Panc1 (cell line): ENCODE data around the gene TRAFD1. TPM values are rescaled to one million over a fixed set of nuclear protein-coding genes. Genes with fewer than 3 reads are reported as not detected.

Experiments used
- ATAC-seq: fragments of 200-7000 bp; cut with Tn5 transposase; 2 replicates; pipeline ENCODE4 v1.9.1; 2020; ENCODE audit warnings: mild to moderate bottlenecking, moderate library complexity
- BruUV-seq: library from RNA; stranded (reverse); fragments of 400-500 nt; replicated peaks from 2 replicates; lab custom pipeline; 2021; lab: Mats Ljungman, UMichigan
- CTCF ChIA-PET: fragments of 300-600 bp; sonication (Branson Sonifier 250); formaldehyde crosslinking; loops from one replicate; lab custom pipeline; 2022; ENCODE audit warnings: antibody characterized with exemption; lab: Charles Lee
- POLR2A ChIA-PET: fragments of 300-600 bp; sonication (Branson Sonifier 250); formaldehyde crosslinking; loops from one replicate; lab custom pipeline; 2022; ENCODE audit warnings: antibody characterized with exemption; lab: Charles Lee
- DNase-seq: peaks from one replicate; pipeline ENCODE4 v3.0.0-alpha.2; 2010; ENCODE audit warnings: low read depth, low spot score
- H3K27ac ChIP-seq: 2 replicates; pipeline ENCODE4 v1.5.1; 2011; ENCODE audit warnings: mild to moderate bottlenecking, low read length, inconsistent platforms
- H3K27me3 ChIP-seq: fragments of 200-500 bp; sonication (Bioruptor generic); 2 replicates; pipeline ENCODE4 v1.6.0; 2014; ENCODE audit warnings: low read length, inconsistent platforms; ENCODE audit not compliant: control insufficient read depth, insufficient read depth
- H3K36me3 ChIP-seq: fragments of 200-500 bp; sonication (Bioruptor generic); 2 replicates; pipeline ENCODE4 v1.5.1; 2014; ENCODE audit warnings: inconsistent platforms, mild to moderate bottlenecking, low read length, moderate library complexity; ENCODE audit not compliant: control insufficient read depth, insufficient read depth
- H3K4me1 ChIP-seq: 2 replicates; pipeline ENCODE4 v1.5.1; 2011; ENCODE audit warnings: inconsistent platforms, mild to moderate bottlenecking, low read length, moderate library complexity; ENCODE audit not compliant: control insufficient read depth, insufficient read depth
- H3K4me3 ChIP-seq, 2 experiments: 2 replicates each; pipeline ENCODE4 v1.5.1; 2011 to 2012; ENCODE audit warnings: low read depth in 2 of 2, low read length in 2 of 2, mild to moderate bottlenecking in 2 of 2, inconsistent platforms in 1 of 2, moderate library complexity in 1 of 2
- H3K9me3 ChIP-seq: fragments of 200-500 bp; sonication (Bioruptor generic); 2 replicates; pipeline ENCODE4 v1.5.1; 2014; ENCODE audit warnings: low read depth, mild to moderate bottlenecking, inconsistent platforms, low read length, moderate library complexity; ENCODE audit not compliant: control insufficient read depth, insufficient read depth
- POLR2AphosphoS5 ChIP-seq: IDR thresholded peaks from 2 replicates; pipeline ENCODE4 v1.6.1; 2012; ENCODE audit warnings: mild to moderate bottlenecking, low read depth, low read length, moderate library complexity
- REST ChIP-seq, 2 experiments: IDR thresholded peaks; 2 replicates each; pipeline ENCODE4 v1.6.1; 2011 to 2012; ENCODE audit warnings: low read depth in 2 of 2, control low read depth in 1 of 2, low read length in 1 of 2, mild to moderate bottlenecking in 1 of 2, moderate library complexity in 1 of 2; ENCODE audit not compliant: insufficient read depth in 1 of 2
- SIN3A ChIP-seq: IDR thresholded peaks from 2 replicates; pipeline ENCODE4 v1.6.1; 2012; ENCODE audit warnings: low read depth, mild to moderate bottlenecking, low read length, moderate library complexity, borderline replicate concordance; ENCODE audit not compliant: insufficient read depth
- TCF7L2 ChIP-seq: IDR thresholded peaks from 2 replicates; pipeline ENCODE4 v1.6.1; 2011; ENCODE audit warnings: mild to moderate bottlenecking, low read depth, low read length, inconsistent platforms
- in situ Hi-C: cut with HindIII; loops from 2 replicates; pipeline ENCODE4 v1.10.0; 2016; ENCODE audit warnings: low sequenced_read_pairs, low pct_unique_long_range_greater_than_20kb
- intact Hi-C: fragments of 100-400 bp; cut with micrococcal nuclease; formaldehyde crosslinking; loops from one replicate; pipeline ENCODE4 v1.10.0; 2022; ENCODE audit not compliant: unreplicated experiment
- total RNA-seq: library from RNA; stranded (reverse); gene quantifications from one replicate; pipeline ENCODE4 v1.2.1, GENCODE V29; 2021; ENCODE audit not compliant: unreplicated experiment
- TF ChIP-seq, protein P1 (sequence below): fragments of 450-650 bp; IDR thresholded peaks from 2 replicates; pipeline ENCODE4 v1.5.1; 2017; ENCODE audit warnings: mild to moderate bottlenecking

The TRAFD1 gene
- total RNA-seq, 1 experiment from 2014 or later: 32.9 TPM

DNA sequence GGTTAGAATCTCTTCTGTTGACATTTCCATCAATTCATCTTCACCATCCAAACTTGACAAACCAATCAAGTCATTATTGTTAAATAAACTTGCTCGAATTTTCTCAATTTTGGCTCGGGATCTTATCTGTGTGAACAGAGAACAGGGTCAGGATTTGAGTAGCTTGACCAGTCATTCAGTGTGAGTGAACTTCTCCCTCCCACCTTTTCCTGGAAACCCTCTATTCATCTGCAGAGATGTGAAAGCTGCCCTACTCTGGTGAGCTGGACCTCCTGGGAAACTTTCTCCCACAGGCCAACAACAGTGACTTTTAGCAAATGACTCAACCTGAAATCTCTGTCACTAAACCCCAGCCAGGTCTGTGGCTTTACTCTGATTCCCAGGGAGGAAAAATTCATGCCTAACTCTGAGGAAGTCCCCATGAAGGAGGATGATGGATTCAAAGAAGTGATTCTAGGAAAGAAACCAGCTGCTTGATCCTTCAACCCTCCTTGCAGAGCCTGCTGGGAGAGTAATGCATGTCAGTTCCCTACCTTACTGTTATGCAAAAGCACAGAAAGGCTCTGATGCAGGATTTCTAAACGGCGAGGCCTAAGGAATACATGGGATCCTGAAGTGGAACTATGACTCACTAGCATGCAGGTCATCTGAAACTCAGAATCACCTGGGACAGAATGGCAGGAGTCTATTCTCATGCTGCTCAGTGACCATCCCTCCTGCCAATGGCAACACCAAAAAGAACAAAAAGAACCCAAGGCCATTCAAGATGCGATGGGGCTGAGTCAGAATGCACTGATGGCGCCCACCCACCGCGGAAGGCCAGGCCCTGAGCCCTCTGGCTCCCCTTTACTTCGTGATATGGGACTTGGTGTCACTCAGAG is 58.0 kb downstream of the TRAFD1 start:
- no peaks in the 10 kb centered on the region for H3K9me3 ChIP-seq
- no peaks in the 10 kb centered on the region for H3K27me3 ChIP-seq
- no peaks in the 10 kb centered on the region for H3K36me3 ChIP-seq
- POLR2A ChIA-PET: no interaction called here
- no TSS peak for BruUV-seq
- H3K4me3 ChIP-seq: no peak overlapping the region
- ATAC-seq (no peak), DNase-seq (no peak)
- no peak for TF ChIP-seq REST (IDR thresholded peaks at IDR 0.05; ENCODE audit: insufficient read depth in 1 of 2, low read depth in 2 of 2, low read length in 1 of 2)
- TF ChIP-seq, protein P1, sequence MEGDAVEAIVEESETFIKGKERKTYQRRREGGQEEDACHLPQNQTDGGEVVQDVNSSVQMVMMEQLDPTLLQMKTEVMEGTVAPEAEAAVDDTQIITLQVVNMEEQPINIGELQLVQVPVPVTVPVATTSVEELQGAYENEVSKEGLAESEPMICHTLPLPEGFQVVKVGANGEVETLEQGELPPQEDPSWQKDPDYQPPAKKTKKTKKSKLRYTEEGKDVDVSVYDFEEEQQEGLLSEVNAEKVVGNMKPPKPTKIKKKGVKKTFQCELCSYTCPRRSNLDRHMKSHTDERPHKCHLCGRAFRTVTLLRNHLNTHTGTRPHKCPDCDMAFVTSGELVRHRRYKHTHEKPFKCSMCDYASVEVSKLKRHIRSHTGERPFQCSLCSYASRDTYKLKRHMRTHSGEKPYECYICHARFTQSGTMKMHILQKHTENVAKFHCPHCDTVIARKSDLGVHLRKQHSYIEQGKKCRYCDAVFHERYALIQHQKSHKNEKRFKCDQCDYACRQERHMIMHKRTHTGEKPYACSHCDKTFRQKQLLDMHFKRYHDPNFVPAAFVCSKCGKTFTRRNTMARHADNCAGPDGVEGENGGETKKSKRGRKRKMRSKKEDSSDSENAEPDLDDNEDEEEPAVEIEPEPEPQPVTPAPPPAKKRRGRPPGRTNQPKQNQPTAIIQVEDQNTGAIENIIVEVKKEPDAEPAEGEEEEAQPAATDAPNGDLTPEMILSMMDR: no peak
- no peak for TF ChIP-seq SIN3A
- TF ChIP-seq TCF7L2: no peak
- TF ChIP-seq POLR2AphosphoS5: no peak
- in situ Hi-C loops (no loop called here), intact Hi-C loops (no loop called here)
- no peaks in the 10 kb centered on the region for H3K4me1 ChIP-seq
- CTCF ChIA-PET: no interaction called here
- H3K27ac ChIP-seq: no peak overlapping the region

DNA sequence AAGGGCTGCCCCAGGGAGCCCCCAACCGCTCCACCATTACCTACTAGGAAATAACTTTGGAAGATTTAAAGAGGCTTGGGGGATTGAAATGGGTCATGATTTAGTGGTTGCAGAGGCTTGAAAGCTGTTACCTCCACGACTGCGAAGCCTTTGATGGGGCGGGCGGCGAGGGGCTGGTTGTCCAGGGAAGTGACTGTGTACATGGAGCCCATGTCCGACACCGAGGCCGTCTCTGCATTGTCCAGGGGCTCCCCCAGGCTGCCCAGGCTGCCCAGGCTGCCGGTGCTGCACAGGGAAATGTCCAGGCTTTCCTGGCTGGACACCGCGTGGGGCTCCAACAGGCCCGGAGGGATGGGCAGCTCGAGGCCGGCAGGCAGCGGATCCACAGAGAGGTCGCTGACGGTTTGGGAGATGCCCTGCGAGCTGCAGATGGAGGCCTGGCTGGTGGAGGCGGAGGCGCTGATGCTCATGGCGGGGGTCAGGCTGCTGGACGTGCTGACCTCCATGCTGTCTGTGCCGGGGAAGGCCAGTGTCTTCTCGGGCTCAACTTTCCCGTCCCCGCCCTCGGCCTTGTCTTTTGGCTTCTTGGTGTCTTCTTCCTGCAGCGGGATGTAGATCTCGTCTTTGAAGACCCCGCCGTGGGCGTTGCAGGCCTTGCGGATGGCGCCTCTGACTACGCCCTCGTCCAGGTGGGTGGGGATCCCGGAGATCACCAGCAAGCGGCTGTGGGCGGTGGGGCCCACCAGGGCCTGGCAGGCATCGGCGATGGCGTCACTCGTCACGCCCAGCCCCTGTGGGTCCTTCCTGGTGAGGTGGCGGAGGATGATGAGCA is 58.9 kb downstream of the TRAFD1 start:
- no TSS peak for BruUV-seq
- no peak for DNase-seq
- H3K27me3 ChIP-seq: no peaks in the 10 kb centered on the region
- TF ChIP-seq SIN3A: no peak
- TF ChIP-seq REST (IDR thresholded peaks at IDR 0.05; ENCODE audit: insufficient read depth in 1 of 2, low read depth in 2 of 2, low read length in 1 of 2): no peak
- TF ChIP-seq POLR2AphosphoS5: no peak
- TF ChIP-seq, protein P1: no peak
- no peak for TF ChIP-seq TCF7L2
- no peak overlapping the region for H3K27ac ChIP-seq
- H3K4me1 ChIP-seq: no peaks in the 10 kb centered on the region
- CTCF ChIA-PET: no interaction called here
- in situ Hi-C loops (no loop called here), intact Hi-C loops (no loop called here)
- H3K36me3 ChIP-seq: no peaks in the 10 kb centered on the region
- POLR2A ChIA-PET: no interaction called here
- no peaks in the 10 kb centered on the region for H3K9me3 ChIP-seq
- H3K4me3 ChIP-seq: no peak overlapping the region
- ATAC-seq: no peak
